Mesodermal cell (in vitro differentiated cells): ENCODE measurements around the gene MED12L.

Experiments
- H3K27ac ChIP-seq: 2 replicates; pipeline ENCODE4 v1.7.0; 2013; ENCODE audit warnings: mild to moderate bottlenecking, low read depth, low read length, moderate library complexity; ENCODE audit not compliant: severe bottlenecking
- H3K36me3 ChIP-seq: 2 replicates; pipeline ENCODE4 v1.7.1; 2013; ENCODE audit warnings: mild to moderate bottlenecking, low read length, moderate library complexity; ENCODE audit not compliant: control insufficient read depth, insufficient read depth
- H3K4me1 ChIP-seq: one replicate; pipeline ENCODE4 v1.7.1; 2013; ENCODE audit warnings: mild to moderate bottlenecking, low read length; ENCODE audit not compliant: insufficient read depth, control insufficient read depth, poor library complexity, severe bottlenecking
- H3K4me3 ChIP-seq: 2 replicates; pipeline ENCODE4 v1.7.0; 2013; ENCODE audit warnings: low read length, control low read depth, mild to moderate bottlenecking; ENCODE audit not compliant: insufficient read depth, poor library complexity, severe bottlenecking; ENCODE audit errors: extremely low read depth
- H3K9me3 ChIP-seq: 2 replicates; pipeline ENCODE4 v1.7.1; 2013; ENCODE audit warnings: mild to moderate bottlenecking, low read length, moderate library complexity; ENCODE audit not compliant: control insufficient read depth
- WGBS, 2 experiments: methylation state at CpG; one replicate each; pipeline ENCODE4 v1.1.5; 2013; ENCODE audit warnings: missing lambda C conversion rate in 2 of 2; ENCODE audit not compliant: insufficient coverage in 2 of 2; 5-methylcytosine and 5-hydroxymethylcytosine counted together

Gene MED12L

DNA sequence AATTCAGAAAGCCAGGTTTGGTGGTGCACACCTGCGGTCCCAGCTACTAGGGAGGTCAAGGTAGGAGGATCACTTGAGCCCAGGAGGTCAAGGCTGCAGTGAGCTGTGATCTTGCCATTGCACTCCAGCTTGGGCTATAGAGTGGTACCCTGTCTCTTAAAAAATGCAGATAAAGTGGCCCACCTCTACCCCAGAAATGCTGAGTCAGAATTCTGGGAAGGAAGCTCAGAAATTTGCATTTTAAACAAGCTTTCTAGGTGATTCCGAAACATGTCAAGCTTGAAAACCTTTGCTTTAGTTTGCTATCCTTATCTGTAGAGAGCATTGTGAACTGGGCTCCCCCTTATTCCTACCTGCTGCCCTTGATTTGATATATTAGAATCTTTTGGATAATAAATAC is 7.7 kb downstream of the MED12L start:
- Histone ChIP-seq H3K27ac (no peak overlapping the region), H3K36me3 (no peaks in the 10 kb centered on the region), H3K4me1 (peaks cover 11% of the 10 kb centered on the region), H3K4me3 (no peak overlapping the region), H3K9me3 (no peaks in the 10 kb centered on the region)
- WGBS, 2 experiments: 100% methylated on average over 1 to 2 of the region's 2 CpGs

DNA sequence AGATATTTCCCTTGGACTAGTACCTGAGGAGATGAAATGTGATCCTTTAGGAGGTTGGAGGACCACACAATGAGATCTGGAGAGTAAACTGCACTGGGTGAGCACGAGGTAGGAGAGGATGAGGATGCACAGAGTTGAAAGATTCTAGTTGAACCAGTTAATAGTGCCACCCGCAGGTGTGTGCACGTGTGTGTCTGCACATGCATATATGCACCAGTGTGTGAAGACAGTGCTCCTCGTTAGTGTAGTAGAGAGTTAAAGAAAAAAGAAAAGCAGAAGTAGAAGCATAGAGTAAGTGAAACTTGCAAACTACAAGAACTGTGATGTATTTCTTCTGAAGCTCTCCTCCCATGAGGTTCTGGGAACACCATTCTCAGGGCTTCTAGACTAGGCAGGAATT is 8.4 kb downstream of the MED12L start:
- Histone ChIP-seq H3K36me3 (no peaks in the 10 kb centered on the region), H3K4me3 (no peak overlapping the region), H3K27ac (no peak overlapping the region), H3K4me1 (peaks cover 11% of the 10 kb centered on the region), H3K9me3 (no peaks in the 10 kb centered on the region)
- 80 to 91% methylated on average over 4 of the region's 4 CpGs for WGBS, 2 experiments

DNA sequence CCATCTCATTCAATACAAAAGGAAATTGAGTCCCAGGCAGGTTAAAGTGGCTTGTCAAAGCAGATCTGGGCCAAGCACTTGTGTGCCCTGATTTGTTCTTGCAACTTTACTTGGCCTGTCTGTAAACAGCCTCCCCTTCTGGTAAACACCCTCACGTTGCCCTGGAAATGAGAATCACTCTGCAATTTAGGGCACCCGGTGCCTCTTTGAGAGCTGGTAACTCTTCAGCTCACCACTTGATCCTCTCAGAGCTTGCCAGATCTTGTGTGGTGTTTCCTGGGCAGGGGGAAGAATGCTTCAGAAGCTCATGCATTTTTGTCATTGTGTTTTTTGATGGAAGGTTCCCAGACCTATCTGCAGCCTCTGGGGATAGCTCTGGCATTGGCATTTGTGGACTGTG is 11.3 kb downstream of the MED12L start:
- WGBS, 2 experiments: 62 to 67% methylated on average over 1 to 2 of the region's 2 CpGs
- H3K27ac ChIP-seq: peak overlapping the region; percentile 30
- H3K4me1 ChIP-seq: peaks cover 18% of the 10 kb centered on the region
- no peaks in the 10 kb centered on the region for H3K36me3 ChIP-seq
- H3K9me3 ChIP-seq: no peaks in the 10 kb centered on the region
- no peak overlapping the region for H3K4me3 ChIP-seq

DNA sequence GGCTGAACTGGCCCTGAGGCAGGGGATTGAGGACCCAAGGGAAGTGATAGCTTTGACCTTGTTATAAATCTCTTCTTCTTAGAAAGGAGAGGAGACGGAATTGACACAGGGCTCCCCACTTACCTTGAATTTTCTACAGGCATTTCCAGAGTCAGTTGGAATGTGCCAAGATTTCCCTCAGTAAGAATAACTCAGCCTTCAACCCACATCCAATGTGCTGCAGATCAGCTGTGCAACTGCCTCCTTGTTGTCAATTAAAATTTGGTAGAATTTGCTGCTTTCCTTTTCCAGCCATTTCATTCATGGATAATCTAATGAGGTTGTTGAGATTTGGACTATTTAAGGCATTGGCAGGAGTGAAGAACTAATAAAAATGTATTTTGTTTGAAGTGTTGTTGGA is 14.6 kb downstream of the MED12L start:
- H3K4me3 ChIP-seq: no peak overlapping the region
- H3K36me3 ChIP-seq: no peaks in the 10 kb centered on the region
- H3K27ac ChIP-seq: no peak overlapping the region
- no peaks in the 10 kb centered on the region for H3K9me3 ChIP-seq
- peaks cover 20% of the 10 kb centered on the region for H3K4me1 ChIP-seq
- 80% methylated on average over 1 of the region's 1 CpG; no CpG with 5 or more reads in 1 of the 2 experiments for WGBS, 2 experiments

DNA sequence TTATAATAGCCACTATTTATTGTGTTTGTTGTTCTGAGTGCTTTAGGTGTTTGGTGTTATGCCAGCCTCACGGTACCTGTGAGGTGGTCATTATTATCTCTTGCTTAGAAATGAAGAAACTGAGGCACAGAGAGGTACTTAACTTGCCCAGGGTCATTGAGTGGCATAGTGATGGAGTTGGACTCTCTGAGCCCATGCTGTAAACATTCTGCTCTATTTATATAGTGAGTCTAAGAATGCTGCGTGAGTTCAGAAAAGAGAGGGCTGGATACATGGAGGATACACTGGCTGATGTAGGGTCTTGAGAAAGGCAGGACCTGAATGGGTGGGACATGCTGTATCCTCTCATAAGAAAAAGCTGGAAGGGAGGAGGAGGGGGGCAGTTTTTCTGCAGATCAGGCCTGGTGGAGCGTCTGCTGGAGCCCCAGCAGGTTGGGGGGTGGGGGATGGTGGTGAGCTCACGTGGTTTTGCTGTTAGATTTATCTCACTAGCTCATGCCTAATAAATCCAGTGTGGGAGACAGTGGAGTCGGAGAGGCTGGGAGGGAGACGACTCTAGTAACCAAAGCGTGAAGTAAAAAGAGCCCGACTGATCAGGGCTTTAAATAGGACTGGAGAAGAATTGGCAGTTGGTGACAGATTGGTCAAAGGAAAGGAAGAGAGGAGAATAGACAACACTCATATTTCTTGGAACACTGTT is 16.0 kb downstream of the MED12L start:
- Histone ChIP-seq H3K4me1 (peaks cover 16% of the 10 kb centered on the region), H3K4me3 (no peak overlapping the region), H3K27ac (no peak overlapping the region), H3K9me3 (no peaks in the 10 kb centered on the region), H3K36me3 (no peaks in the 10 kb centered on the region)
- WGBS, 2 experiments: 83 to 92% methylated on average over 5 to 6 of the region's 8 CpGs

DNA sequence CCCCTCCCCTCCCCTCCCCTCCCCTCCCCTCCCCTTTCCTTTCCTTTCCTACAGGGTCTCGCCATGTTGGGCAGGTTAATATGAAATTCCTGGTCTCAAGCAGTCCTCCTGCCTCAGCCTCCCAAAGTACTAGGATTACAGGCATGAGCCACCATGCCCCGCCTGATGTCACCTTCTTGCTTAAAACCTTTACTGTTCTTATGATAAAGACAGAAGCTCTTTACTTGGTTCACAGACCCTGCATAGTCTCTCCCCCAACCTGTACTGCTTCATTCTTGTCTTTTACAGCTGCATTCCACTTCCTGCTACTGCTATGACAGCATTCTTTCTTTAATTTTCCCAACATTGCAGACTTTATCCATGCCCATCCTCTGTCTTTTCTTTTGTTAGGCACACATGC is 20.8 kb downstream of the MED12L start:
- Histone ChIP-seq H3K4me1 (peaks cover 28% of the 10 kb centered on the region), H3K9me3 (no peaks in the 10 kb centered on the region), H3K36me3 (no peaks in the 10 kb centered on the region), H3K4me3 (no peak overlapping the region), H3K27ac (no peak overlapping the region)
- 90 to 100% methylated on average over 1 of the region's 2 CpGs for WGBS, 2 experiments

DNA sequence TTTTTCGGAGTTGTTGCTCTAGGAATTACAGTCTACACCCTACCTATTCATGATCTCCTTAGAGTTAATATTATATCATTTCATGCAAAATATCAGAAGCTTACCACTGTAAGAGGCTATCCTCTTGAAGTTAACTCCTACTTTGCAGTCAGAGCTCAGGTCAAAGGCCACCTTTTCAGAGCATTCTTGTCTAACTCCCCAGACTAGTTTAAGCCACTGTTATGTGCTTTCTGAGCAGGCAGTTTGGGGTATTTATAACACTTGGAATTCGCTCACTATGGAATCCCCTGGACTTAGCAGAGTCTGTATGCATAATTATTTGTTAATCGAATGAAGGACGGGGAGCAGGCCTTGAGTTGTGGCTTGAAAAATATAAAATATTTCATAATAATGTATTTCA is 21.7 kb downstream of the MED12L start:
- no CpG with 5 or more reads among the region's 4 CpGs for WGBS, 2 experiments
- peak overlapping the region; percentile 6 for H3K27ac ChIP-seq
- H3K4me3 ChIP-seq: no peak overlapping the region

DNA sequence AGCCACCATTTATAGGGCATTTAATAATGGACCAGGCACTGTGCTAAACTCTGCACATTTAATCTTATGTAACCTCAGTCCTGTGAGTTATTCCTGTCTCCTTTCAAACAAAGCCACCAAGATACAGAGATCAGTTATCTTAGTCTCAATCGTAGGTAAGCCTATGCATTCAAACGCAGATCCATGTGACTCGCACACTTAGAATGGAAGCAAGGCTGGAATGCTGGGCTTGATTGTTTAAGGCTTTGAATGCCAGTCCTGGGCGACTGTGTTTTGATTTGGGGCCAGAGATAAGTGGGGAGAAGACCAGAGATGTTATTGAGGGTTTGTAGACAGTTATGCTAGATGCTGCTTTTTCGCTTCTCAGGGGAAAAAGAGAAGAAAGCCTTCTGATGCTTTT is 22.2 kb downstream of the MED12L start:
- Histone ChIP-seq H3K36me3 (no peaks in the 10 kb centered on the region), H3K27ac (peak overlapping the region; percentile 60), H3K4me3 (no peak overlapping the region), H3K9me3 (no peaks in the 10 kb centered on the region), H3K4me1 (peaks cover 19% of the 10 kb centered on the region)
- WGBS, 2 experiments: 38 to 39% methylated on average over 5 of the region's 5 CpGs

More for the DNA sequence above, 21.7 kb downstream of the MED12L start:
- no peaks in the 10 kb centered on the region for H3K9me3 ChIP-seq
- no peaks in the 10 kb centered on the region for H3K36me3 ChIP-seq
- H3K4me1 ChIP-seq: peaks cover 19% of the 10 kb centered on the region

DNA sequence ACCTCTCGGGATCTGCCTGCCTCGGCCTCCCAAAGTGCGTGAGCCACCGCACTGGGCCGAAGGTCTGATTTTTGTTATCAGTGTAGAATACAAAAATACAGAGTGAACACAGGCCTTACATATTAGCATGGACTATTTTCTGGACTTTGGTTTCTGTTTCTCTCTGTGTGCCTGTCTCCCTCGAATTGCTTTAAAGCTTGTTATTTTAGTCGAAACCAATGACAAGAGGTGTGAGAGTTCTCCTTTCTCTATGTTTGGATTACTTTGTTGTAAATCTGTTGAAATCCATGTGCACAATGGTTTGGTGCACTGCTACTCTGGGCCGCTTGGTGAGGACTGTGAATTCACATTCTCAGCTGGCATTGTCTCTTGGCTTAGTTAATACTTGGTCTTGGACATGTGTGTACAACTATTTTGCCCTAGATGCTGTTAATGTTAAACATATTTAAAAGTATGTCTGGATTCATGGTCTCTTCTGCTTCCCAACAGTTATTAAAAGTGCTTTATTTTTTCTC is 23.9 kb downstream of the MED12L start:
- Histone ChIP-seq H3K4me3 (no peak overlapping the region), H3K27ac (no peak overlapping the region), H3K4me1 (peaks cover 19% of the 10 kb centered on the region), H3K9me3 (no peaks in the 10 kb centered on the region), H3K36me3 (no peaks in the 10 kb centered on the region)
- WGBS, 2 experiments: 95 to 98% methylated on average over 5 to 7 of the region's 8 CpGs

DNA sequence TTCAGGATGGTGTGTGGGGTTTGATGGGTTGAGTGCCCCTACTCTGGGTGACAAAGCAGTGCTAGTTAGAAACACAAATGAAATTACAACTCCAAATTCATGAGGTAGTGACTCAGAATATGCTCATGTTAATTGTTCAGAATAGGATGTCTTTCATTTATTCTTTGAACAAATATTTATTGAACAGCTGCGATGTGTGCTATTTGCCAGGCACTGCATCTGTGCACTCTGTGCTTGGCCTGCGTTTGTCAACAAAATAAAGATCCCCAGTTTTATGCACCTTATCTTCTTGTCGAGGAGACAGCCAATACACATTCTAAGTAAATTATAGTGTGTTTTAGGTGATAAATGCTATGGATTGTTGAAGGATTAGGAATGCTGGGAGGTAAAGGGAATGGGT is 27.3 kb downstream of the MED12L start:
- H3K4me3 ChIP-seq: no peak overlapping the region
- H3K9me3 ChIP-seq: no peaks in the 10 kb centered on the region
- peaks cover 13% of the 10 kb centered on the region for H3K4me1 ChIP-seq
- no peaks in the 10 kb centered on the region for H3K36me3 ChIP-seq
- no CpG with 5 or more reads among the region's 3 CpGs for WGBS, 2 experiments
- H3K27ac ChIP-seq: no peak overlapping the region

DNA sequence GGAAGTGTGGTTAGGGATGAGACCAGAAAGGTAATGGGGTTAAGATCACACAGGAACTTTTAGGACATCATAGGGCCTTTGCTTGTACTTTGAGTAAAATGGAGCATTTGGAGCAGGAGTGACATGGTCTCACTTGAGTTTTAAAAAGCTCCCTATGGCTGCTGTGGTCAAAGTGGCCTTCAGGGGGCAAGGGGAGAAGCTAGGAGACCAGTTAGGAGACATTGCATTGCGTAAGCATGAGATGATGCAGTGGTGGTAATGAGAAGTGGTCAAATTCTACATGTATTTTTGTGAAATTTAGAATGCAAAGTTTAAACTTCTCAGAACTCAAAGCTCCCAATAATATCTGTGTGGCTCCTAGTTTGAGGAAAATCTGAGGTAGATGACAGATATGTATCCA is 27.9 kb downstream of the MED12L start:
- no peak overlapping the region for H3K4me3 ChIP-seq
- H3K4me1 ChIP-seq: peaks cover 13% of the 10 kb centered on the region
- H3K27ac ChIP-seq: no peak overlapping the region
- 80% methylated on average over 1 of the region's 1 CpG; no CpG with 5 or more reads in 1 of the 2 experiments for WGBS, 2 experiments
- H3K36me3 ChIP-seq: no peaks in the 10 kb centered on the region
- no peaks in the 10 kb centered on the region for H3K9me3 ChIP-seq
